MCF 10A (cell line): ENCODE results near the gene ZNF428. TPM values are rescaled to one million over a fixed set of nuclear protein-coding genes. Genes with fewer than 3 reads are reported as not detected.

Experiments used
- BruUV-seq: library from RNA; stranded (reverse); fragments of 400-500 nt; replicated peaks from 2 replicates; lab custom pipeline; 2021; lab: Mats Ljungman, UMichigan
- CTCF ChIA-PET: fragments of 300-600 bp; sonication (Branson Sonifier 250); formaldehyde crosslinking; extraction: SDS; loops from one replicate; lab custom pipeline; 2021; ENCODE audit warnings: antibody characterized with exemption, inconsistent platforms; lab: Yijun Ruan, JAX
- POLR2A ChIA-PET: fragments of 300-600, 350-650 bp; sonication (Branson Sonifier 250); formaldehyde crosslinking; extraction: SDS; loops from one replicate; lab custom pipeline; 2020; ENCODE audit warnings: antibody characterized with exemption, inconsistent platforms; lab: Yijun Ruan, JAX
- DNase-seq: peaks from one replicate; pipeline ENCODE4 v3.0.0-alpha.2; 2018; ENCODE audit not compliant: unreplicated experiment
- H3K27ac Mint-ChIP-seq: one replicate; pipeline ENCODE4 v1.8.0; 2022; ENCODE audit warnings: mild to moderate bottlenecking, low read depth, mixed read lengths; ENCODE audit not compliant: unreplicated experiment
- H3K27me3 Mint-ChIP-seq: one replicate; pipeline ENCODE4 v1.8.0; 2022; ENCODE audit warnings: mixed read lengths; ENCODE audit not compliant: insufficient read depth, unreplicated experiment
- H3K36me3 Mint-ChIP-seq: one replicate; pipeline ENCODE4 v1.8.0; 2022; ENCODE audit warnings: mild to moderate bottlenecking, moderate library complexity, mixed read lengths; ENCODE audit not compliant: insufficient read depth, unreplicated experiment
- H3K4me1 Mint-ChIP-seq: one replicate; pipeline ENCODE4 v1.8.0; 2022; ENCODE audit warnings: mixed read lengths; ENCODE audit not compliant: insufficient read depth, unreplicated experiment
- H3K4me3 Mint-ChIP-seq: one replicate; pipeline ENCODE4 v1.8.0; 2022; ENCODE audit warnings: mild to moderate bottlenecking, moderate library complexity, mixed read lengths; ENCODE audit not compliant: unreplicated experiment
- H3K9me3 Mint-ChIP-seq: one replicate; pipeline ENCODE4 v1.8.0; 2022; ENCODE audit warnings: mixed read lengths; ENCODE audit not compliant: unreplicated experiment
- CTCF ChIP-seq: fragments of 200-600 bp; IDR thresholded peaks from one replicate; pipeline ENCODE4 v1.8.0; 2022; ENCODE audit warnings: antibody characterized with exemption, mild to moderate bottlenecking; ENCODE audit not compliant: unreplicated experiment
- intact Hi-C: fragments of 100-400 bp; cut with micrococcal nuclease; formaldehyde crosslinking; loops from 2 replicates; pipeline ENCODE4 v1.14.1; 2022
- total RNA-seq: library from RNA; stranded (reverse); gene quantifications from 2 replicates; pipeline ENCODE4 v1.2.3, GENCODE V29; 2022

Gene ZNF428
- total RNA-seq, 1 experiment from 2014 or later = 23.3 TPM

GRCh38 chr19:43574424-43575155 is 44.8 kb downstream of the ZNF428 start:
- intact Hi-C loops = loop anchor here (1.0 kb wide), 1 partner anchor 22 kb away; the partner anchor contains the start of genes IRGQ and ZNF576
- Mint-ChIP-seq H3K4me1 (peaks cover 16% of the 10 kb centered on the region), H3K9me3 (no peaks in the 10 kb centered on the region), H3K27me3 (peaks cover 14% of the 10 kb centered on the region), H3K36me3 (peaks cover 12% of the 10 kb centered on the region), H3K4me3 (peak overlapping the region; percentile 98), H3K27ac (peak overlapping the region; percentile 98)
- BruUV-seq = TSS peak; percentile 53
- ChIA-PET CTCF (interaction anchor here (0.5 to 2.1 kb wide), 10 partner anchors 10 to 190 kb away, joined by 3 to 10 read pairs (median 4); no protein-coding TSS in a partner anchor), POLR2A (interaction anchor here (0.7 to 3.0 kb wide), 8 partner anchors 10 to 177 kb away, joined by 3 to 55 read pairs (median 6); partner anchors contain the start of genes ETHE1, IRGQ, LYPD3 and ZNF575)
- peak; percentile 43 for DNase-seq
- no peak for TF ChIP-seq CTCF

GRCh38 chr19:43572171-43572588 is 47.2 kb downstream of the ZNF428 start:
- Mint-ChIP-seq H3K27me3 (no peaks in the 10 kb centered on the region), H3K9me3 (no peaks in the 10 kb centered on the region), H3K4me1 (peaks cover 16% of the 10 kb centered on the region), H3K27ac (peak overlapping the region; percentile 54), H3K36me3 (peaks cover 14% of the 10 kb centered on the region), H3K4me3 (no peak overlapping the region)
- no peak for TF ChIP-seq CTCF
- intact Hi-C loops = no loop called here
- no peak for DNase-seq
- ChIA-PET POLR2A (interaction anchor here (1.6 kb wide), 1 partner anchor 96 kb away, joined by 3 read pairs; no protein-coding TSS in a partner anchor), CTCF (interaction anchor here (1.3 to 1.6 kb wide), 2 partner anchors 14 to 17 kb away, joined by 3 to 4 read pairs; no protein-coding TSS in a partner anchor)
- no TSS peak for BruUV-seq

- intact Hi-C loops = no loop called here
- no peak overlapping the region for H3K27ac Mint-ChIP-seq
- H3K9me3 Mint-ChIP-seq = no peaks in the 10 kb centered on the region
- no TSS peak for BruUV-seq
- ChIA-PET CTCF (interaction anchor here (0.6 to 1.4 kb wide), 4 partner anchors 15 to 82 kb away, joined by 3 to 9 read pairs (median 6); no protein-coding TSS in a partner anchor), POLR2A (interaction anchor here (1.9 kb wide), 1 partner anchor 26 kb away, joined by 4 read pairs; the partner anchor contains the start of genes IRGQ and ZNF576)
- peaks cover 16% of the 10 kb centered on the region for H3K4me1 Mint-ChIP-seq
- no peaks in the 10 kb centered on the region for H3K27me3 Mint-ChIP-seq
- DNase-seq = peak; percentile 36
- TF ChIP-seq CTCF = no peak
- H3K4me3 Mint-ChIP-seq = no peak overlapping the region
- peaks cover 12% of the 10 kb centered on the region for H3K36me3 Mint-ChIP-seq
These were observed 49.1 kb downstream of the ZNF428 start for GRCh38 chr19:43570174-43570791.

- ChIA-PET POLR2A (interaction anchor here (0.7 to 1.9 kb wide), 2 partner anchors 27 to 96 kb away, joined by 4 read pairs; partner anchors contain the start of genes IRGQ and ZNF576), CTCF (interaction anchor here (0.6 to 1.4 kb wide), 4 partner anchors 15 to 83 kb away, joined by 3 to 9 read pairs (median 4); no protein-coding TSS in a partner anchor)
- TF ChIP-seq CTCF = no peak
- no peaks in the 10 kb centered on the region for H3K27me3 Mint-ChIP-seq
- no peak overlapping the region for H3K27ac Mint-ChIP-seq
- H3K9me3 Mint-ChIP-seq = no peaks in the 10 kb centered on the region
- intact Hi-C loops = no loop called here
- no TSS peak for BruUV-seq
- peaks cover 16% of the 10 kb centered on the region for H3K4me1 Mint-ChIP-seq
- H3K4me3 Mint-ChIP-seq = no peak overlapping the region
- peaks cover 12% of the 10 kb centered on the region for H3K36me3 Mint-ChIP-seq
- DNase-seq = no peak
These were observed 49.8 kb downstream of the ZNF428 start for GRCh38 chr19:43569657-43570056.
